VCaP (cell line): ENCODE data around the gene TMTC2.
A peak's percentile ranks its signal among the peaks of the same experiment; 100 is the strongest.

Experiments used
- H3K27ac ChIP-seq: fragments of 450-650 bp; 2 replicates; pipeline ENCODE4 v1.5.1; 2017
- CTCF ChIP-seq: fragments of 450-650 bp; conservative IDR thresholded peaks from 2 replicates; pipeline ENCODE4 v1.5.1; 2017; ENCODE audit warnings: mild to moderate bottlenecking, moderate library complexity

The TMTC2 gene

GRCh38 chr12:82666830-82667229 lies 19.9 kb upstream of the TMTC2 start:
- no peak for TF ChIP-seq CTCF
- H3K27ac ChIP-seq = no peak overlapping the region

DNA sequence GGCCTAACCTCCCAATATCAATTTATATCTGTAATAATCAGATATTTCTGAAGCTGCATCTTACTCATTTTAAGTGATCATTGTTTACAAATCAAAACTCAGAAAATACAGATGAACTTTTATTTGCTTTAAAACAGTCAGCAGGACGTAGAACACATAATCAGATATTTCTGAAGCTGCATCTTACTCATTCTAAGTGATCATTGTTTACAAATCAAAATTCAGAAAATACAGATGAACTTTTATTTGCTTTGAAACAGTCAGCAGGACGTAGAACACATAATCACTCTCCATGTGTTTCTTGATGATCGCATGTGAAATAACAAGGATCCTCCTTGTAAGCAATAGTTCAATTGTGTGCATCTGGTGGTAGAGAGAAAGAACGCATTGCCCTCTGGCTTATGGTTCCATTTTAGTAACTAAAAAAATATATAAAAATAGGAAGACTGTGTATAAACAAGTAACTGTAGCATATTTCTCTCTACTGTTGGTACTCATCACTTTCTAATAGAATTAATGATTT lies 15.0 kb upstream of the TMTC2 start:
- no peak overlapping the region for H3K27ac ChIP-seq
- TF ChIP-seq CTCF = no peak

GRCh38 chr12:82672811-82673495 lies 13.8 kb upstream of the TMTC2 start:
- no peak for TF ChIP-seq CTCF

DNA sequence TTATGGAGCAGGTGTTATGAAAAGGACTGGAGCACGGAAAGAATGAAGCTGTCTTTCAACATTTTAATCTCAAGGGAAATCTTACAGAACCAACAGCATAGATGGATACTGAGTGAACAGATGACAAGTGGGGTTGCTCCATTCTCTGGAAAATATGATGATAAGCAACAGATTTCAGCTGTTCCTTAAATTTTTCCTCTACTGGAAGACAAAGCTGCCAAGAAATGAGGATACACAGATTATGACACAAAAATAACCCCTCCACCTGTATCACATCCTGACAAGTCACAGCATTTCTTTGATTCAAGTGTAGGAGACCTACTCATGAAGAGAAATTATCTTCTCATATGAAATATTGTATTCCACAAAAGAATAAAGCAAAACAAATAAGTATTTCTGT lies 13.0 kb upstream of the TMTC2 start:
- no peak for TF ChIP-seq CTCF
- no peak overlapping the region for H3K27ac ChIP-seq

More at GRCh38 chr12:82672811-82673495, 13.8 kb upstream of the TMTC2 start:
- H3K27ac ChIP-seq = no peak overlapping the region

- no peak for TF ChIP-seq CTCF
- H3K27ac ChIP-seq = no peak overlapping the region
Measured at GRCh38 chr12:82675246-82675645, 11.5 kb upstream of the TMTC2 start.

DNA sequence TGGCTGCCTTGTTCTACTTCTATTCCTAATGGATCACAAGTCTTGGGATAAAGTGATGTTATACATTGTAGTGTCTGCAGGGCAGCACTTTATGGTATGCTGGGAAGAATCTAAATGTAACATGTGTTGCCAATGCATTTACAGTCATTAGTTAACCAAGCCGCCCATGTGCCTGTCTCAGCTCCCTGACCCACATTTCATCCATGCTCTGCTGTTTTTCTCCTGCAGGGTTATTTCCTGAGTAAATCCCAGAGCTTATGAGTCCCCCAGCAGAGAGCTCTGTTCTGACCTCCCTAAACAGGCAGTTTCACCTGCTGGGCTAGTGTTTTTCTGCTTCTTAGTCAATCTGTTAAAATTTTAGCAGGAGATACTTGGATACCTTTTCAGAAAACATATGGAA lies 4.4 kb upstream of the TMTC2 start:
- TF ChIP-seq CTCF = no peak
- H3K27ac ChIP-seq = peak overlapping the region; percentile 82

DNA sequence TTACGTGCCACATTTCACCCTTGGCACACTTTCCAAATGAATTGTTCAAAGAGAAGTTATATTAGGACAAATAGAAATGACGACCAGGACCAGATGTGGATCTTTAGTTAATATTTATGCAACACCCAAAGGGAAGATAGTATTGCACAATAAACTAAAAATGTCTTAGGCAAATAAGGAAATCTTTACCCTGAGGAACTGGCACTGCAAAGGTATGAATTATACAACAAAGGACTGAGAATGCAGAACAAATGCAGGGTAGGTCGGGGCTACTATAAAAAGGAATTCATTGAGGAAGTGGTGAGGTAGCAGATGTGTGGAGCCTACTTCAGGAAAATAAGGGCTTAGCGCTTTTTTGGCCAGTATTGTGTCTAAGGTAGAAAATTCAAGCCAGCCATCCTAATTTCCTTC lies 3.9 kb upstream of the TMTC2 start:
- TF ChIP-seq CTCF = no peak
- H3K27ac ChIP-seq = peak overlapping the region; percentile 82
